Right lobe of liver (tissue), 4 donors: ENCODE data around the gene CDON.

Source experiments
- CTCF ChIP-seq, 4 donors: fragments of 200-600 bp in 3 of 4; fragments of 450-650 bp in 1 of 4; IDR thresholded peaks; one replicate each; pipeline versions ENCODE4 v1.5.1 to v1.8.0; 2016 to 2022; ENCODE audit warnings: antibody characterized with exemption in 4 of 4, mild to moderate bottlenecking in 2 of 4
- POLR2A ChIP-seq: fragments of 450-650 bp; IDR thresholded peaks from one replicate; pipeline ENCODE4 v1.6.1; 2017; ENCODE audit warnings: antibody characterized with exemption, mild to moderate bottlenecking
- donor health status: DM: no; HTN: no; CAD: no.
- donor health status: DM: no; HTN: no; CAD: no.
- donor health status: DM: no; HTN: yes; CAD: no.

GRCh38 chr11:125921042-125921441 is 141.6 kb downstream of the CDON start:
- TF ChIP-seq CTCF (IDR thresholded peaks at IDR 0.05) (no peak), POLR2A (no peak)
